Epithelial cell of proximal tubule (primary cell): Measurements from ENCODE around the gene CCDC92B. TPM values are rescaled to one million over a fixed set of nuclear protein-coding genes. Genes with fewer than 3 reads are reported as not detected.

Source experiments
- total RNA-seq: library from RNA; depleted of rRNA; stranded (reverse); fragments of >200 nt; gene quantifications from 2 replicates; pipeline ENCODE4 v1.2.3, GENCODE V29; 2015

Gene CCDC92B
- total RNA-seq, 1 donor from 2014 or later = 0.06 TPM

Other genes with a start within 250 kb of the CCDC92B start
- 11.3 and 18.0 TPM in 2 replicates for gene METTL16, start 237.8 kb downstream of the CCDC92B start, total RNA-seq
- 60.4 and 60.8 TPM in 2 replicates for gene PAFAH1B1, start 156.0 kb downstream of the CCDC92B start, total RNA-seq
- gene CLUH, start 37.9 kb downstream of the CCDC92B start, total RNA-seq = 65.7 and 107 TPM in 2 replicates
- gene RAP1GAP2, start 46.8 kb upstream of the CCDC92B start, total RNA-seq = 24.3 and 30.4 TPM in 2 replicates